Hepatocyte (in vitro differentiated cells): ENCODE results near the gene LRCOL1.

Experiments
- CTCF ChIP-seq: fragments of 200-600 bp; sonication (generic); IDR thresholded peaks from 2 replicates; pipeline ENCODE4 v1.5.1; 2016; ENCODE audit warnings: antibody characterized with exemption, mild to moderate bottlenecking; ENCODE audit not compliant: poor library complexity
- EZH2 ChIP-seq: fragments of 200-600 bp; sonication (generic); IDR thresholded peaks from 2 replicates; pipeline ENCODE4 v1.6.1; 2016; ENCODE audit warnings: antibody characterized with exemption, mild to moderate bottlenecking, borderline replicate concordance
- EZH2phosphoT487 ChIP-seq: fragments of 200-600 bp; sonication (generic); IDR thresholded peaks from one replicate; pipeline ENCODE4 v1.6.1; 2018; ENCODE audit warnings: antibody characterized with exemption, mild to moderate bottlenecking, low read depth, moderate library complexity; ENCODE audit not compliant: unreplicated experiment, severe bottlenecking

- TF ChIP-seq CTCF, result no peak
- no peak for TF ChIP-seq EZH2
- TF ChIP-seq EZH2phosphoT487, result no peak
These were observed 50.1 kb downstream of the LRCOL1 start for GRCh38 chr12:132560364-132560613.
